ENCODE data around the gene GTSF1L.

GTSF1L gene

DNA sequence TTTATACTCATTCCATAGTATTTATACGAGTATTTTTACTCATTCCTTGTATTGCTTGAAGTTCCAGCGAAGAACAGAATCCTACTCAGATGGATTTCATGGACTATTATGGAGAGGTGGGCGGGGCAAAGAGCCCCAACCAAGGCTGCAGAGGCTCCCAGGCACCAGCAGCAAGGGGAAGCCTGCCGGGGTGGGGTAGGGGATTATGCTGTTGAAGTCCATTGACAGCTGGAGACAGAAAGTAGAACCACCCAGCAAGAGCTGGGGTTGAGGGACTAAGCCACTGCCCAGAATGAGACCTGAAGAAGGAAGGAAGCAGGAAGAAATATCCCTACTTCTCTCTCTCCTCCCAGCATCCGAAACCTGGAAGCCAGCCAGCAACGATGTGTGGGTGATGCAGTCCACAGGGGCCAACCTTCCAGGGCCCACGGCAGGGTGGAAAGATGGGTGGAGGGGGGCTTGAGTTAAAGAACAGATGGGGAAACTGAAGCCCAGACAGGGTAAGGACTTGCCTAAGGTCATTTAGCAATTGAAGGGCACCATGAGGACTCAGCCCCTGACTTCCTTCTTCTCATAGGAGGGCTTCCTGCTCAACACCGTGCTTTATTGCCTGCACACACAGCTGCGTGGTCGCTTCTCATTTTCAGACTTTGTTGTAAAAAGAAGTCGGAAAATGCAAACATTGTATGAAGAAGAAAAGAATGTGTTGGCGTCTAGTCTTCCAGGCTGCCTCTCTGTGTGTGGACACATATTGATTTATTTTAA lies 18.3 kb upstream of the GTSF1L start:
- peak; percentile 20 for DNase-seq

DNA sequence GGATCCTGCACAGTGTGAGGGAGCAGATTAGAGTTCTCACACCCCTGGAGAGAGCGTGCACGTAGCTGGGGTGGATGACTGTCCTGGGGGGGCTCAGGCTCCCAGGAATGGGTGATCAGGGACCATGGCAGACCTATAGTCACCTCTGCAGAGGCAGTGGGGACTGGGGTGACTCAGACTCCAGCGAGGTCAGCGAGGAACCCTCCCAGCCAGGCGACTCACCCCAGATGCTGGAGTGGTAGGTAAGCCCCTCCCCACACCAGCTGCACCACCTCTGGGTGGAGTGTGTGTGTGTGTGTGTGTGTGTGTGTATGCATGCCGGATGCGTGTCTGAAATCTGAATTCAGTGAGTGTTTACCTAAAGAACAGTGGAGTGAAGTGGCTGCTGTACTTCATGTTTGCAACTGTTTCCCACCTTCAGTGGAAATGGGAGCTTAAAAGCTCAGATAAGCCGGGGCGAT lies 17.4 kb upstream of the GTSF1L start:
- DNase-seq, result no peak

DNA sequence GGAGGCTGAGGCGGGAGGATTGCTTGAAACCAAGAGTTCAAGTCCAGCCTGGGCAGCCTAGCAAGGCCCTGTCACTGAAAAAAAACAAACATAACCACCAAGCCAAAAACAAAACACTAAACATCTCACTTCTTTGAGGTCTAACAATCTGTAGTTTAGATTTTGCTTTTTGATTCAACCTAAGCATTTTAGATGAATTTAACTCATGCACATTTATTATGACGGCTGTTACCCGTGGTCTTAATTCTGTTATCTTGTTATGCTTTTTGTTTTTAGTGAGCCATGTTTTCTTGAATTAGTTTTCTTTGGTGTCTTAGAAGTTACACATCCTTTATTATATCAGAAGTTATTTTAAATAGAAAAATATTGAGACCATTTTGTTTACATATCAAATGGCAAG lies 13.8 kb upstream of the GTSF1L start:
- no peak for DNase-seq

DNA sequence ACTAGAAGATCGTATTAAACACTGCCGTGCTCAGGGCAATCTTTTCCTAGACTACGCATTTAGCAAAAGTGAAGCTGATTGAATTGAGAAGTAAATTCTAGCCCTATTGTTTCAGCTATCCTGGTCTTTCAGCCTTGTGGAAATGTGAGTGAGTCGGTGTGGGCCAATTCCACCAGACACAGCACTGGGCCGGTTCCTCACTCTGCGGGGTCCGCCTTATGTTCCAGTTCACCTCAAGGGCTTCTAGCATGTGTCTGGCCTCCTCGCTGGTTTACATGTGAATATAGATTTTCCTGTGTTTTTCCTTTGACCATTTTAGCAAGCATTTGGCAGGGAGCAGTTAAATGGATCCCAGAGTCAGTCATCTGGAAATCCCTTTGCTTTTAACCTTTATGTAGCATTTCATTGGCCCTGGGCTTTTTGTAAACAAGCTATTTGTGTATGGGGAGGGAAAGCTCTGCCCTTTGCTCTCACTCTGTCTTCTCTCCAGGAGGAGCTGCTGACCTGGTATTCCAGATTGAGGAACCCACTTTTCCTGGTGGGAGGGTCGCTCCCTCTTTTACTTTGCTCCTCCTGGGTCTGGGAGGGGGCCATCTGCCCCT lies 12.4 kb upstream of the GTSF1L start:
- peak; percentile 16 for DNase-seq

GRCh38 chr20:43737925-43738324 lies 11.1 kb upstream of the GTSF1L start:
- no peak for DNase-seq

DNA sequence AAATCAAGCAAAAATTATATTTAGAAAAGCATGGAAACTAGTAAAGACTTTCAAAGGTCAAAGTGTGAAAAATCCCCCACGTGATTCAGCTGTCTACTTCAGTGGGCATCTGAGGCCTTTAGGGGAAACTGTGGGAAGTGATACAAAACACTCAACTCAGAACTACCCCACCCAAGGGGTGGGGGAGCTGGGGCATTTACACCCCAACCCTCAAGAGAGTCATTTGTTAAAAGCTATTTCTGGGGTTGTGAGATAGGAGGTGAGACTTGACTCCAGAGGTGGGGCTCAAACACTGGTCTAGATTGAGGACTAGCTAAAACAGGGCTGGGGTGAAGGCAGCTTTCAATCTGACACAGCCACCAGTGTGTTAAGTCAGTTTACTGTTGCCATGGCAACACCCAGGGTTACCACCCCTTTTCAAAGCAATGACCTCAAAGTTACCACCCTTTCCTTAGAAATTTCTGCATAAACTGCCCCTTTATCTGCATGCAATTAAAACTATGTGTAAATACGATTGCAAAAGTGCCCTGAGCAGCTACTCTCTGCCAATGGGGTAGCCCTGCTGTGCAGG lies 9.9 kb upstream of the GTSF1L start:
- DNase-seq, result peak; percentile 57

DNA sequence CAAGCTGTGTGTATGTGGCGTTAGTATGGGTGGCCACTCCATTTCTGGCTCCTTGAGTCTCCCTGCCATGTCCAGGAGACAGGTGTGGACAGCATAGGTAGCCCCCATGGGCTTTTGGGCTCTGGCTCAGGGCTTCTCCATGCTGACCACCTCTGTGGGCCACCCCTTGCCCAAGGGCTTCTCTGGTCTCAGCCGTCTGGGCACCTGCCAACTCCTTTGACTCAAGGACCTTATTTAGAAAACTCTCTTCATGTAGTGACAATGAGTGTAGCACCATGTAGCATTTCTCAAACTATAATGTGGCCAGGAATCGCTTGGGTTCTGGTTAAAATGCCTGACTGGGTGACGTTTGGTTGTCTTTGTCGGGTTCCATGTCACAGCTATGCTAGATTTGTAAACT lies 5.1 kb upstream of the GTSF1L start:
- no peak for DNase-seq

DNA sequence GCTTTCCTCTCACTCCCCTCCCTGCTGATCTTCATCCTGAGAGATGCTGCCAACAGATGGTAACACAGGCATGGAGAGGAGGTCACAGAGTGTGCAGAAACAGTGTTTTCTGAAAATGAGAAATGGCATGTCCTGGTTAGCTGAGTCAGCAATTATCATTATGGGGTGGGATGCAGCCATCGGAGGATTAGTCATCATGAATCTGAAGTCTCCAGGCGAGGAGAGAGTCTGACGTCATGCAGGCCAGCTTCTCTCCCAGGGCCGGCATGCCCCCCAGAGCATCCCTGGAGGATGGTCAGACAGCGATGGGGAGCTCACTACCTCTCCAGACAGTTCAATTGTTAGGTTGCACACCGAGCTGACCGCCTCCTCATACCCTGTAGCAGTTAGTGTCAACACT lies 4.7 kb upstream of the GTSF1L start:
- DNase-seq, result no peak

DNA sequence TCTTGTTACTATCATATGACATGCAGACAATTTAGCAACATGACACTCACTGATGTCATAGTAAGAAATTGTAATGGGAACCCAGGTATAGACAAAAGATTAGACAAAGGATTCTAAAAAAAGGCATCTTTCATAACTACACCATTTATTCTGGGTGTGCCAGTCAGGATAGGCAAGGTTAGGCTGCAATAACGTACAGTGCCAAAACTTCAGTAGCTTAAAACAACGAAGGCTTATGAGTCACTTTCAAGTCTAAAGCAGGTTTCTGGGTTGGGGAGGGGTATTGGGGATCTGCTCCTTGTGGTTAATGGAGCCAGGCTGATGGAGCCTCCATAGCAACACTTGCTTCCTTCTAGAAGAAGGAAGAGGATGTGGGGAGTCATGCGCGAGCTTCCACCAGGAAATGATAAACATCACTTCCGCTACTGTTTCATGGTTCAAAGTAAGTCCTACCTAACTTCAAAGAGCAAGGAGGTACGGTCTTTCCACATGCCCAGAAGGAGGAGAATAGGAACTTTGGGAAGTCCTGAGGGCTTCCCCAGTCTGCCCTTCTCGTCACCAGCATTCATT lies 2.0 kb upstream of the GTSF1L start:
- no peak for DNase-seq

GRCh38 chr20:43727980-43728590 lies 1.3 kb upstream of the GTSF1L start:
- DNase-seq, result peak; percentile 26

- DNase-seq, result no peak
These were observed 469 bp downstream of the GTSF1L start for GRCh38 chr20:43726333-43726732.

GRCh38 chr20:43725666-43726065 lies 1.1 kb downstream of the GTSF1L start:
- DNase-seq, result peak; percentile 13

- DNase-seq, result no peak
These were observed 2.4 kb downstream of the GTSF1L start for GRCh38 chr20:43724383-43724782.

- no peak for DNase-seq
These were observed 3.1 kb downstream of the GTSF1L start for GRCh38 chr20:43723735-43724134.

GRCh38 chr20:43723186-43723585 lies 3.6 kb downstream of the GTSF1L start:
- no peak for DNase-seq

DNA sequence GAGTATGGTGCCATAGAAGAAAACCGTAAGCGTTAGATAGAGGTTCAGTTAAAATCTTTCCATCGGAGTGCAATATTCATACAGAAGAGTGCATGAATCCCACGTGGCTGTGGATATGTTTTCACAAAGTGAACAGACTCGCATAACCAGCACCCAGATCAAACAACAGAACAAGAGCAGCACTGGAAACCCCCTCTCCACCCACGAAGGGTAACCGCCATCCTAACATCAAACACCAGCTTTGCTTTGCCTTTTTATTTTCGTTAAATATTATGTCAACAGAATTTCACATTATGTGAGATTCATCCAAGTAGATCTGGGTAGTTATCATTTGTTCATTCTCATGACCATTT lies 4.7 kb downstream of the GTSF1L start:
- DNase-seq, result no peak

DNA sequence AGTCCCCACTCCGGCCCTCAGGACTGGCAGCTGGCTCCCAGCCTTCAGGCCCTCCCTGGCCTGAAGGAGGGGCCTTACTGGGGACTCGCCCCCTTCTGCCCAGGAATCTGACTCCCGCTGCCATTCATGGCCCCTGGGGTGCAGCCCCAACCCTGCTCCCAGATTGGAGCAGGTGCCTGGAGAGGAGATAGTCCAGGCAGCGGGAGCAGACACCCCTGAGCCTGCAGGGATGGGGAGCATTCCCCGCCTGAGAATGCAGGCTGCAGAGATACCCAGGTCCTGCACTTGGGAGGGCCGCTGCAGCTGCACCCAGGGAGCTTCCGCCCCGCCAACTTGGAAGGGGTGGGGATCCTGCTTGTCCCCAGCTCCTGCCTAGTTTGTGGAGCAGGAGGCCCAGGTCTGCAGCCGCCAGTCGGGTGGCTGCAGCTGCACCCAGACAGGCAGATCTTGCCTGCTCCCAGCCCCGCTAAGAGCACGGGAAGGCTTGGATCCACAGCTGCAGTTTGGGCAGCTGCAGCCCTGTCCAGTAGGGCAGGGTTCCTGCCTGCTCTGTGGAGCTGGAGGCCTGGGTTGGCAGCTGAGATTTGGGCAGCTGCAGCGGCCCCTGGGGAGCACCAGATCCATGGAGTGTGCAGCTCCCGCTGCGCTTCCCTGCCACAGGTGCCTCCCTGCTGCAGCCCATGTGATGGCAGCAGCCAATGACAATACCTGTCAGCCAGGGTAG lies 5.2 kb downstream of the GTSF1L start:
- peak; percentile 80 for DNase-seq

- DNase-seq, result no peak
These were observed 5.7 kb downstream of the GTSF1L start for GRCh38 chr20:43721097-43721428.

- no peak for DNase-seq
These were observed 6.8 kb downstream of the GTSF1L start for GRCh38 chr20:43720007-43720406.

DNA sequence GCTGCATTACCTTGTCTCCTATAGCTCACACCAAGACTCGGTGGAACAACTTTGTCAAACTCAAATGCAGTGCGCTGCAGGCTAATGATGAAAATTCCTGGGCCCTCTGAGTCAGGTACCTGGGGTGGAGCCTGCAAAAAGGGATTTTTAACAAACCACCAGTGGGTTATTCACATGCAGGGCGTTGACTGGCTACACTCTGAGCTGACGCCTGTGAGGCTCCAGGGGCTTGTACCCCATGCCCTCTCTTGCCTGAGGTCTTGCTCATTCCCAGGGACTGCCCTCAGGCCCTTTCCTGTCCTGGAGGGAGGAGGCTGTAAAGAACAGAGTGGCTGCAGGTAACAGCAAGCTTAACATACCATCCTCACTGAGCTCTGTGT lies 9.2 kb downstream of the GTSF1L start:
- no peak for DNase-seq

DNA sequence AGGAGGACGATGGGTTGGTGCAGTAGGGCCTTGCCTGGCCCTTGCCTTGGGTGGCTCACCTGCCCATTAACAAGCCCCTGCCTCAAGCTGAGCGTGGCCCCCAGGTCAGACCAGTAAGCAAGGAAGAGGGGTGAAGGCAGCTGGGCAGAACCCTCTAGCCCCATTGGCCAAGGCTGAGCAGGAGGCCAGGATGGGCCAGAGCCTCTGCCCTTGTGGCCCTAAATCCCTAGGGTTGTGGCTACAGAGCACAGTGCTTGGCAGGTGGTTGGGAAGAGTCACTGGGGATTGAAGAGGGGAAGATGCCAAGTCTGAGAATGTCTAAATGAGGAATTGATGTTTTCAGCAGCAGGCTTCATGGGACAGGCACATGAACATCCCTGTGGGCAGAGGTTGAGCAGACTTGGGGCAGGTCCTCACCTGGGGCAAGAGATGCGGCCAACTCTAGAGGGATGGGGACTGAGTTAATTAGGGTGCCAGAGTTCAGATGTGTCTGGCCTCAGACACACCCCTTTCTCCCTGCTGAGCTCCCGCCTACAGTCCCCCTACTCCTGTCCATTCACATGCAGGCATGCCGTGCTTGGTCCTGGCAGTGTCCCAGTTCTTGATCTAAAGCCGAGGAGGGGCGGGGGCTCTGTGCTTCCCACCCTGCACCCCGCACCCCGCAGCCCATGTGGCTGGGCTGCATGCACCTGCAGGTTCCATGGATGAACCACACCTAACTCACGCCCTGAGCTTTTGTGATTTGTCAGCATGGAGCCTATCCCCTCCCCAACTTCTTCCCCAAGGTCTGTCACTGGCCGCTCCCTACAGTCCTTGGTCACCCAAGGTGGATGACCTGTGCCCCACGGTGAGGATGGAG lies 9.8 kb downstream of the GTSF1L start:
- DNase-seq, result no peak

DNA sequence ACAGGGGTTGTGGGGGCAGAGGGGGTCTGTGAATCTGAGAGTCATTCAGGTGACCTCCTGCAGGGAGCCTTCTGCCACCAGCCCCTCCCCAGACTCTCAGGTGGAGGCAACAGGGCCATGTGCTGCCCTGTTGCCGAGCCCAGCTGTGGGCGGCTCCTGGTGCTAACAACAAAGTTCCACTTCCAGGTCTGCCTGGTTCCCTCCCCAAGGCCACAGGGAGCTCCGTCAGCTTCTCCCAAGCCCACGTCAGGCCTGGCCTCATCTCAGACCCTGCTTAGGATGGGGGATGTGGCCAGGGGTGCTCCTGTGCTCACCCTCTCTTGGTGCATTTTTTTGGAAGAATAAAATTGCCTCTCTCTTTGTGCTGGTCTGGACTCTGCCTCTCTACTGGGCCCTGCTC lies 10.7 kb downstream of the GTSF1L start:
- no peak for DNase-seq
